ENCODE results near the gene CR1.
"Not testable (repeated sequence)": the region's sequence is repeated elsewhere in the genome, so short reads cannot be mapped to it uniquely, and the experiment has no call there.

Gene CR1

GRCh38 chr1:207690551-207690950 lies 194.6 kb downstream of the CR1 start:
- DNase-seq, result not testable (repeated sequence)

- no peak for DNase-seq
These were observed 195.1 kb downstream of the CR1 start for GRCh38 chr1:207691010-207691409.
